GM23338 (cell line): ENCODE results near the gene FCHO2. TPM values are rescaled to one million over a fixed set of nuclear protein-coding genes. Genes with fewer than 3 reads are reported as not detected.

ENCODE experiments used
- ATAC-seq: fragments of 200-7000 bp; cut with Tn5 transposase; 3 replicates; pipeline ENCODE4 v1.9.1; 2020
- DNase-seq: peaks from one replicate; pipeline ENCODE4 v3.0.0-alpha.2; 2015; ENCODE audit warnings: low spot score
- H2AFZ ChIP-seq: fragments of 200-600 bp; sonication (generic); 2 replicates; pipeline ENCODE4 v1.8.0; 2016; ENCODE audit warnings: antibody characterized with exemption, mild to moderate bottlenecking, moderate library complexity
- H3F3A ChIP-seq: fragments of 200-600 bp; sonication (generic); replicated peaks from 2 replicates; pipeline ENCODE4 v1.8.0; 2017; ENCODE audit warnings: antibody characterized with exemption, mixed run types, low read depth
- H3K27ac ChIP-seq: fragments of 200-600 bp; sonication (generic); 2 replicates; pipeline ENCODE4 v1.6.1; 2016; ENCODE audit warnings: low read depth
- H3K27me3 ChIP-seq: fragments of 200-600 bp; sonication (generic); 2 replicates; pipeline ENCODE4 v1.8.0; 2016; ENCODE audit warnings: mild to moderate bottlenecking, mixed run types, moderate library complexity; ENCODE audit not compliant: insufficient read depth
- H3K36me3 ChIP-seq: fragments of 200-600 bp; sonication (generic); 2 replicates; pipeline ENCODE4 v1.8.0; 2016; ENCODE audit warnings: mild to moderate bottlenecking; ENCODE audit not compliant: insufficient read depth
- H3K4me1 ChIP-seq: fragments of 200-600 bp; sonication (generic); 2 replicates; pipeline ENCODE4 v1.8.0; 2016; ENCODE audit warnings: mild to moderate bottlenecking, moderate library complexity; ENCODE audit not compliant: insufficient read depth
- H3K4me2 ChIP-seq: fragments of 200-600 bp; sonication (generic); 2 replicates; pipeline ENCODE4 v1.7.1; 2017; ENCODE audit warnings: mixed run types
- H3K4me3 ChIP-seq: fragments of 200-600 bp; sonication (generic); 2 replicates; pipeline ENCODE4 v1.6.1; 2016; ENCODE audit warnings: mixed run types
- H3K79me2 ChIP-seq: fragments of 200-600 bp; sonication (generic); replicated peaks from 2 replicates; pipeline ENCODE4 v1.8.0; 2017; ENCODE audit warnings: mild to moderate bottlenecking; ENCODE audit not compliant: insufficient read depth
- H3K9me2 ChIP-seq: fragments of 200-600 bp; sonication (generic); 2 replicates; pipeline ENCODE4 v1.8.0; 2017; ENCODE audit not compliant: insufficient read depth
- H4K20me1 ChIP-seq: fragments of 200-600 bp; sonication (generic); replicated peaks from 2 replicates; pipeline ENCODE4 v1.8.0; 2017; ENCODE audit warnings: mild to moderate bottlenecking; ENCODE audit not compliant: insufficient read depth
- H3K27ac Mint-ChIP-seq: 2 replicates; pipeline ENCODE4 v1.8.0; 2020; ENCODE audit warnings: inconsistent platforms, mild to moderate bottlenecking, moderate library complexity, mixed read lengths
- H3K27me3 Mint-ChIP-seq: 3 replicates; pipeline ENCODE4 v1.8.0; 2022; ENCODE audit warnings: low read depth, mild to moderate bottlenecking, moderate library complexity, mixed read lengths, inconsistent platforms; ENCODE audit not compliant: insufficient read depth, poor library complexity
- H3K36me3 Mint-ChIP-seq: 3 replicates; pipeline ENCODE4 v1.8.0; 2021; ENCODE audit warnings: low read depth, mild to moderate bottlenecking, inconsistent platforms, moderate library complexity, mixed read lengths
- H3K4me1 Mint-ChIP-seq: 3 replicates; pipeline ENCODE4 v1.8.0; 2020; ENCODE audit warnings: mild to moderate bottlenecking, inconsistent platforms, mixed read lengths
- H3K4me3 Mint-ChIP-seq: 3 replicates; pipeline ENCODE4 v1.8.0; 2021; ENCODE audit warnings: moderate library complexity, mild to moderate bottlenecking, inconsistent platforms, mixed read lengths
- H3K9me3 Mint-ChIP-seq: 3 replicates; pipeline ENCODE4 v1.8.0; 2020; ENCODE audit warnings: moderate library complexity, mild to moderate bottlenecking, inconsistent platforms, mixed read lengths
- CREB1 ChIP-seq: fragments of 250-450 bp; sonication (Bioruptor Pico); IDR thresholded peaks from 2 replicates; pipeline ENCODE4 v1.5.0; 2020; ENCODE audit warnings: low read depth, mild to moderate bottlenecking, moderate library complexity
- EZH2phosphoT487 ChIP-seq: fragments of 200-600 bp; sonication (generic); IDR thresholded peaks from one replicate; pipeline ENCODE4 v1.8.1; 2018; ENCODE audit warnings: antibody characterized with exemption; ENCODE audit not compliant: unreplicated experiment
- JUNB ChIP-seq: IDR thresholded peaks from one replicate; pipeline ENCODE4 v1.6.1; 2016; ENCODE audit warnings: antibody characterized with exemption; ENCODE audit not compliant: unreplicated experiment
- STAT1 ChIP-seq: IDR thresholded peaks from one replicate; pipeline ENCODE4 v1.6.1; 2016; ENCODE audit warnings: antibody characterized with exemption; ENCODE audit not compliant: unreplicated experiment
- polyA plus RNA-seq: library from polyadenylated mRNA; unstranded; fragments of >200 nt; fragmentation: Nextera tagmentation; extraction: Ambion mirVana; gene quantifications from 2 replicates; pipeline ENCODE4 v1.2.1, GENCODE V29; 2016
- total RNA-seq: library from RNA; depleted of rRNA; stranded (reverse); fragments of >200 nt; shearing (Covaris generic); gene quantifications from 2 replicates; pipeline ENCODE4 v1.2.3, GENCODE V29; 2014
- TF ChIP-seq, protein P1 (sequence below): IDR thresholded peaks from one replicate; pipeline ENCODE4 v1.6.1; 2018; ENCODE audit warnings: antibody characterized with exemption; ENCODE audit not compliant: unreplicated experiment
- TF ChIP-seq, protein P2 (sequence below): IDR thresholded peaks from 2 replicates; pipeline ENCODE4 v1.6.1; 2016; ENCODE audit warnings: antibody characterized with exemption
- TF ChIP-seq, protein P3 (sequence below), 2 experiments: fragments of 200-600 bp in 1 of 2; sonication (generic) in 1 of 2; conservative IDR thresholded peaks; 2 replicates each; pipeline versions ENCODE4 v1.5.1 to v1.6.1; 2016 to 2017; ENCODE audit warnings: antibody characterized with exemption in 2 of 2, low read depth in 2 of 2, mild to moderate bottlenecking in 2 of 2, moderate library complexity in 1 of 2

FCHO2 gene
- total and polyA plus RNA-seq, 2 experiments from 2014 or later: 8.4 to 10.1 TPM

DNA sequence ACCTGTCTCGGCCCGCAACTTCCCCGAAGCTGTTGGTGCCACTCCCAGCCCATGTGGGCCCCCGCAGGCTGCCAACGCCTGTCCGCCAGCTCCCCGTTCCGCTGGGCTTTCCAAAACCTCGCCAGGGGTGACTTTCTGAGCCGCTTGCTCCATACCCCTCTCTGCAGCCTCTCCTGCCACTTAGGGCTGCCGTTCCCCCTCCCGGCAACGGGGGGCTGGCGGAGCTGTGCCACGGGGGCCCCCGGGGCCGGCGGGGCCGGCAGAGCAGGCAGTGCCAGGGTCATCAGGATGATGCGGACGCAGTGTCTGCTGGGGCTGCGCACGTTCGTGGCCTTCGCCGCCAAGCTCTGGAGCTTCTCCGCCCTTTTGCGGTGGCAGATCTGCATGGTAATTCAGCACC lies 40.8 kb downstream of the FCHO2 start:
- ATAC-seq: peak; percentile 28; the same call in 1 of the 3 replicates
- H3K27ac Mint-ChIP-seq: no peak overlapping the region

DNA sequence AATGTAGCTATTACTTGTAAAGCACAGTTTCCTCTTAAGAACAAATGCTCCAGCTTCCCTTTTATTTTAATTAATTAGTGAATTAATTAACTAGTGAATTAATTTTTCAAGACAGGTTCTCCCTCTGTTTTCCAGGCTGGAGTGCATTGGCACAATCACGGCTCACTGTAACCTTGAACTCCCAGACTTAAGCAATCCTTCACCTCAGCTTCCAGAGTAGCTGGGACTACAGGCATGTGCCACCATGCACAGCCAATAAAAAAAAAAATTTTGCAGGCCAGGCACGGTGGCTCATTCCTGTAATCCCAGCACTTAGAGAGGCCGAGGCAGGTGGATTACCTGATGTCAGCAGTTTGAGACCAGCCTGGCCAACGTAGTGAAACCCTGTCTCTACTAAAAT lies 44.1 kb downstream of the FCHO2 start:
- no peak overlapping the region for H3K4me2 ChIP-seq
- no peak for DNase-seq
- Mint-ChIP-seq H3K27me3 (peaks cover 2% of the 10 kb centered on the region), H3K36me3 (peaks cover under 1% of the 10 kb centered on the region; the same call in 1 of the 3 replicates), H3K4me3 (no peak overlapping the region), H3K4me1 (no peaks in the 10 kb centered on the region), H3K9me3 (no peaks in the 10 kb centered on the region), H3K27ac (no peak overlapping the region)
- no peak overlapping the region for H3K4me3 ChIP-seq
- no peaks in the 10 kb centered on the region for H3K27me3 ChIP-seq
- H3K4me1 ChIP-seq: no peaks in the 10 kb centered on the region
- no peak overlapping the region for H2AFZ ChIP-seq
- H3K27ac ChIP-seq: no peak overlapping the region
- no peak for ATAC-seq
- H3K79me2 ChIP-seq: no peaks in the 10 kb centered on the region
- no peaks in the 10 kb centered on the region for H4K20me1 ChIP-seq
- H3F3A ChIP-seq: no peaks in the 10 kb centered on the region
- H3K9me2 ChIP-seq: no peaks in the 10 kb centered on the region
- H3K36me3 ChIP-seq: no peaks in the 10 kb centered on the region
- TF ChIP-seq, protein P1, sequence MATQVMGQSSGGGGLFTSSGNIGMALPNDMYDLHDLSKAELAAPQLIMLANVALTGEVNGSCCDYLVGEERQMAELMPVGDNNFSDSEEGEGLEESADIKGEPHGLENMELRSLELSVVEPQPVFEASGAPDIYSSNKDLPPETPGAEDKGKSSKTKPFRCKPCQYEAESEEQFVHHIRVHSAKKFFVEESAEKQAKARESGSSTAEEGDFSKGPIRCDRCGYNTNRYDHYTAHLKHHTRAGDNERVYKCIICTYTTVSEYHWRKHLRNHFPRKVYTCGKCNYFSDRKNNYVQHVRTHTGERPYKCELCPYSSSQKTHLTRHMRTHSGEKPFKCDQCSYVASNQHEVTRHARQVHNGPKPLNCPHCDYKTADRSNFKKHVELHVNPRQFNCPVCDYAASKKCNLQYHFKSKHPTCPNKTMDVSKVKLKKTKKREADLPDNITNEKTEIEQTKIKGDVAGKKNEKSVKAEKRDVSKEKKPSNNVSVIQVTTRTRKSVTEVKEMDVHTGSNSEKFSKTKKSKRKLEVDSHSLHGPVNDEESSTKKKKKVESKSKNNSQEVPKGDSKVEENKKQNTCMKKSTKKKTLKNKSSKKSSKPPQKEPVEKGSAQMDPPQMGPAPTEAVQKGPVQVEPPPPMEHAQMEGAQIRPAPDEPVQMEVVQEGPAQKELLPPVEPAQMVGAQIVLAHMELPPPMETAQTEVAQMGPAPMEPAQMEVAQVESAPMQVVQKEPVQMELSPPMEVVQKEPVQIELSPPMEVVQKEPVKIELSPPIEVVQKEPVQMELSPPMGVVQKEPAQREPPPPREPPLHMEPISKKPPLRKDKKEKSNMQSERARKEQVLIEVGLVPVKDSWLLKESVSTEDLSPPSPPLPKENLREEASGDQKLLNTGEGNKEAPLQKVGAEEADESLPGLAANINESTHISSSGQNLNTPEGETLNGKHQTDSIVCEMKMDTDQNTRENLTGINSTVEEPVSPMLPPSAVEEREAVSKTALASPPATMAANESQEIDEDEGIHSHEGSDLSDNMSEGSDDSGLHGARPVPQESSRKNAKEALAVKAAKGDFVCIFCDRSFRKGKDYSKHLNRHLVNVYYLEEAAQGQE: no peak
- TF ChIP-seq JUNB: no peak
- TF ChIP-seq, protein P2, sequence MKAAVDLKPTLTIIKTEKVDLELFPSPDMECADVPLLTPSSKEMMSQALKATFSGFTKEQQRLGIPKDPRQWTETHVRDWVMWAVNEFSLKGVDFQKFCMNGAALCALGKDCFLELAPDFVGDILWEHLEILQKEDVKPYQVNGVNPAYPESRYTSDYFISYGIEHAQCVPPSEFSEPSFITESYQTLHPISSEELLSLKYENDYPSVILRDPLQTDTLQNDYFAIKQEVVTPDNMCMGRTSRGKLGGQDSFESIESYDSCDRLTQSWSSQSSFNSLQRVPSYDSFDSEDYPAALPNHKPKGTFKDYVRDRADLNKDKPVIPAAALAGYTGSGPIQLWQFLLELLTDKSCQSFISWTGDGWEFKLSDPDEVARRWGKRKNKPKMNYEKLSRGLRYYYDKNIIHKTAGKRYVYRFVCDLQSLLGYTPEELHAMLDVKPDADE: no peak
- TF ChIP-seq CREB1 (CRISPR knock-in tag): no peak
- TF ChIP-seq, protein P3, sequence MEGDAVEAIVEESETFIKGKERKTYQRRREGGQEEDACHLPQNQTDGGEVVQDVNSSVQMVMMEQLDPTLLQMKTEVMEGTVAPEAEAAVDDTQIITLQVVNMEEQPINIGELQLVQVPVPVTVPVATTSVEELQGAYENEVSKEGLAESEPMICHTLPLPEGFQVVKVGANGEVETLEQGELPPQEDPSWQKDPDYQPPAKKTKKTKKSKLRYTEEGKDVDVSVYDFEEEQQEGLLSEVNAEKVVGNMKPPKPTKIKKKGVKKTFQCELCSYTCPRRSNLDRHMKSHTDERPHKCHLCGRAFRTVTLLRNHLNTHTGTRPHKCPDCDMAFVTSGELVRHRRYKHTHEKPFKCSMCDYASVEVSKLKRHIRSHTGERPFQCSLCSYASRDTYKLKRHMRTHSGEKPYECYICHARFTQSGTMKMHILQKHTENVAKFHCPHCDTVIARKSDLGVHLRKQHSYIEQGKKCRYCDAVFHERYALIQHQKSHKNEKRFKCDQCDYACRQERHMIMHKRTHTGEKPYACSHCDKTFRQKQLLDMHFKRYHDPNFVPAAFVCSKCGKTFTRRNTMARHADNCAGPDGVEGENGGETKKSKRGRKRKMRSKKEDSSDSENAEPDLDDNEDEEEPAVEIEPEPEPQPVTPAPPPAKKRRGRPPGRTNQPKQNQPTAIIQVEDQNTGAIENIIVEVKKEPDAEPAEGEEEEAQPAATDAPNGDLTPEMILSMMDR (conservative IDR thresholded peaks at IDR 0.05; ENCODE audit: low read depth in 2 of 2): no peak
- no peak for TF ChIP-seq EZH2phosphoT487

More for the DNA sequence above, 40.8 kb downstream of the FCHO2 start:
- H3K27ac ChIP-seq: no peak overlapping the region
- H3K4me2 ChIP-seq: no peak overlapping the region
- H3K36me3 Mint-ChIP-seq: peaks cover 19% of the 10 kb centered on the region; the same call in 2 of the 3 replicates
- H3K27me3 Mint-ChIP-seq: peaks cover 2% of the 10 kb centered on the region
- H3K36me3 ChIP-seq: peaks cover 6% of the 10 kb centered on the region; the same call in 1 of the 2 replicates
- H3K9me2 ChIP-seq: no peaks in the 10 kb centered on the region
- DNase-seq: no peak
- H3K4me3 Mint-ChIP-seq: no peak overlapping the region
- H3K9me3 Mint-ChIP-seq: peaks cover 3% of the 10 kb centered on the region; the same call in 1 of the 3 replicates
- no peaks in the 10 kb centered on the region for H3F3A ChIP-seq
- TF ChIP-seq EZH2phosphoT487 (no peak), JUNB (no peak), STAT1 (no peak)
- TF ChIP-seq, protein P1: no peak
- no peaks in the 10 kb centered on the region for H3K79me2 ChIP-seq
- no peaks in the 10 kb centered on the region for H3K27me3 ChIP-seq
- H2AFZ ChIP-seq: no peak overlapping the region
- H3K4me1 ChIP-seq: no peaks in the 10 kb centered on the region
- H4K20me1 ChIP-seq: no peaks in the 10 kb centered on the region
- no peak overlapping the region for H3K4me3 ChIP-seq
- no peaks in the 10 kb centered on the region for H3K4me1 Mint-ChIP-seq
